Neural crest cell (in vitro differentiated cells): Measurements from ENCODE around the gene POLDIP3. TPM values are rescaled to one million over a fixed set of nuclear protein-coding genes. Genes with fewer than 3 reads are reported as not detected.
"Not testable (repeated sequence)": the region's sequence is repeated elsewhere in the genome, so short reads cannot be mapped to it uniquely, and the experiment has no call there.

Experiments
- DNase-seq: peaks from one replicate; pipeline ENCODE4 v3.0.0; 2021; ENCODE audit warnings: low read depth, mixed read lengths, low spot score
- H3K27ac Mint-ChIP-seq: one replicate; pipeline ENCODE4 v1.8.0; 2021; ENCODE audit warnings: mild to moderate bottlenecking, mixed read lengths; ENCODE audit not compliant: unreplicated experiment
- H3K27me3 Mint-ChIP-seq: 2 replicates; pipeline ENCODE4 v1.8.0; 2021; ENCODE audit warnings: low read depth, mild to moderate bottlenecking, mixed read lengths
- H3K36me3 Mint-ChIP-seq: 2 replicates; pipeline ENCODE4 v1.8.0; 2021; ENCODE audit warnings: low read depth, mild to moderate bottlenecking, mixed read lengths
- H3K4me1 Mint-ChIP-seq: 2 replicates; pipeline ENCODE4 v1.8.0; 2021; ENCODE audit warnings: mixed read lengths
- H3K4me3 Mint-ChIP-seq: one replicate; pipeline ENCODE4 v1.8.0; 2021; ENCODE audit warnings: mild to moderate bottlenecking, mixed read lengths
- H3K9me3 Mint-ChIP-seq: 2 replicates; pipeline ENCODE4 v1.8.0; 2021; ENCODE audit warnings: mixed read lengths
- total RNA-seq: library from RNA; stranded (reverse); gene quantifications from 2 replicates; pipeline ENCODE4 v1.2.1, GENCODE V29; 2021
- TF ChIP-seq, protein P1 (sequence below): fragments of 200-600 bp; sonication (generic); conservative IDR thresholded peaks from 2 replicates; pipeline ENCODE4 v1.5.0; 2021; ENCODE audit warnings: antibody characterized with exemption, mild to moderate bottlenecking

POLDIP3 gene
- total RNA-seq, 1 donor from 2014 or later: 110 TPM

DNA sequence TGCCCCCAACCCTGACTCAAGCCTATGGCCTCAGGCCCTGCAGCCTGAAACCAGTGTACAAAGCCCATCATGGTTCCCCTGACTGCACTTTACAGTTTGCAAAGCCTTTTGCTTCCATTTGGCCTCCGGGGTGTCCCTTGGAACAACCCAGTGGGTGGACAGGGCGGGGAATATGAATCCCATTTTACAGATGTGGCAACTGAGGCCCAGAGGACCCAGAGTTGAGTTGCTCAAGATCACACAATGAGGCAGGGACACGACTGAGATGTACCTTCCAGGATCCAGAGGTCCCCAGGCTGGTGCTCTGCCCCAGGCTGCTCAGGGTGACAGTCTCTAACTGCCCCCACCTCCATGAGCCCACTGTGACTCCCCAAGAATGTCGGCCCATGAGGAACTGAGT is 5.4 kb upstream of the POLDIP3 start:
- peaks cover 21% of the 10 kb centered on the region for H3K4me1 Mint-ChIP-seq
- peaks cover 10% of the 10 kb centered on the region for H3K27me3 Mint-ChIP-seq
- TF ChIP-seq, protein P1, sequence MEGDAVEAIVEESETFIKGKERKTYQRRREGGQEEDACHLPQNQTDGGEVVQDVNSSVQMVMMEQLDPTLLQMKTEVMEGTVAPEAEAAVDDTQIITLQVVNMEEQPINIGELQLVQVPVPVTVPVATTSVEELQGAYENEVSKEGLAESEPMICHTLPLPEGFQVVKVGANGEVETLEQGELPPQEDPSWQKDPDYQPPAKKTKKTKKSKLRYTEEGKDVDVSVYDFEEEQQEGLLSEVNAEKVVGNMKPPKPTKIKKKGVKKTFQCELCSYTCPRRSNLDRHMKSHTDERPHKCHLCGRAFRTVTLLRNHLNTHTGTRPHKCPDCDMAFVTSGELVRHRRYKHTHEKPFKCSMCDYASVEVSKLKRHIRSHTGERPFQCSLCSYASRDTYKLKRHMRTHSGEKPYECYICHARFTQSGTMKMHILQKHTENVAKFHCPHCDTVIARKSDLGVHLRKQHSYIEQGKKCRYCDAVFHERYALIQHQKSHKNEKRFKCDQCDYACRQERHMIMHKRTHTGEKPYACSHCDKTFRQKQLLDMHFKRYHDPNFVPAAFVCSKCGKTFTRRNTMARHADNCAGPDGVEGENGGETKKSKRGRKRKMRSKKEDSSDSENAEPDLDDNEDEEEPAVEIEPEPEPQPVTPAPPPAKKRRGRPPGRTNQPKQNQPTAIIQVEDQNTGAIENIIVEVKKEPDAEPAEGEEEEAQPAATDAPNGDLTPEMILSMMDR: no peak
- H3K36me3 Mint-ChIP-seq: peaks cover 6% of the 10 kb centered on the region
- no peak overlapping the region for H3K4me3 Mint-ChIP-seq
- H3K27ac Mint-ChIP-seq: no peak overlapping the region
- DNase-seq: no peak
- no peaks in the 10 kb centered on the region for H3K9me3 Mint-ChIP-seq

DNA sequence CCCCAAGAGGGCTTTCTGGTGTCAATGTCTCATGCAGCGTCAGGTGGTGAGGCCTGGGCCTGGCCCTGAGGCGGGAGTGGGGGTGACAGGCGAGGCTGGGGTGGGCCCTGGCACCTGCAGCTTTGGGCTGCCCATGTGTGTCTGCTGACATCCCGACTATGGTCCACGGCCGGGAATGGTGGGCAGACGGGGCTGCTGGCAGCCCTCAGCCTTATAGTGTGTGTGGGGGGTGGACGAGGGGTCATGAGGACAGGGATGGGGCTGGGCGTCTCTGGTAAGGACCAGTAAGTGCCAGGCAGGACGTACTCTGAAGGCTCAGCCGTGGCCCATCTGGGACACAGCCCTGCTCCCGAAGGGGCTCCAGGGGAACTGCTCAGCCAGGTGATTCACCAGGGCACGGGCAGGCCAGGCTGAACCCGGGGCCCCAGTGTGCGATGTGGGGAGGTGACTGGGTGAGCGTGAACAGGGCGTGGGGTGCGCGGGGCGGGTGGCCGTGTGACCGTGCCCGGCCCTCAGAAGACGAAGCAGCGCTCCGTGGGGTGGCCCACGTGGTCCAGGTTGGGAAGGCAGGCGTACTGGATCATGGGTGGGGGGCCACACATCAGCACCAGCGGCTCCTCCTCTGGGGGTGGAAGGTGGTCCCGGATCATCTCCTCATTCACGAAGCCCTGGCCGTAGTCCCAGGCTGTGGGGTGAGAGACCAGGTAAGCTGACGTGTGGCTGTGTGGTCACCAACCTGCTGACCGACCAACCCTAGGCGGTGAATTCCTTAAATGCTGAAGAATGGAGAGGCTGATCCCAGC is 4.8 kb upstream of the POLDIP3 start:
- H3K9me3 Mint-ChIP-seq: no peaks in the 10 kb centered on the region
- TF ChIP-seq, protein P1: no peak
- peaks cover 24% of the 10 kb centered on the region for H3K4me1 Mint-ChIP-seq
- H3K36me3 Mint-ChIP-seq: peaks cover 6% of the 10 kb centered on the region
- DNase-seq: no peak
- H3K4me3 Mint-ChIP-seq: no peak overlapping the region
- no peak overlapping the region for H3K27ac Mint-ChIP-seq
- H3K27me3 Mint-ChIP-seq: peaks cover 15% of the 10 kb centered on the region

DNA sequence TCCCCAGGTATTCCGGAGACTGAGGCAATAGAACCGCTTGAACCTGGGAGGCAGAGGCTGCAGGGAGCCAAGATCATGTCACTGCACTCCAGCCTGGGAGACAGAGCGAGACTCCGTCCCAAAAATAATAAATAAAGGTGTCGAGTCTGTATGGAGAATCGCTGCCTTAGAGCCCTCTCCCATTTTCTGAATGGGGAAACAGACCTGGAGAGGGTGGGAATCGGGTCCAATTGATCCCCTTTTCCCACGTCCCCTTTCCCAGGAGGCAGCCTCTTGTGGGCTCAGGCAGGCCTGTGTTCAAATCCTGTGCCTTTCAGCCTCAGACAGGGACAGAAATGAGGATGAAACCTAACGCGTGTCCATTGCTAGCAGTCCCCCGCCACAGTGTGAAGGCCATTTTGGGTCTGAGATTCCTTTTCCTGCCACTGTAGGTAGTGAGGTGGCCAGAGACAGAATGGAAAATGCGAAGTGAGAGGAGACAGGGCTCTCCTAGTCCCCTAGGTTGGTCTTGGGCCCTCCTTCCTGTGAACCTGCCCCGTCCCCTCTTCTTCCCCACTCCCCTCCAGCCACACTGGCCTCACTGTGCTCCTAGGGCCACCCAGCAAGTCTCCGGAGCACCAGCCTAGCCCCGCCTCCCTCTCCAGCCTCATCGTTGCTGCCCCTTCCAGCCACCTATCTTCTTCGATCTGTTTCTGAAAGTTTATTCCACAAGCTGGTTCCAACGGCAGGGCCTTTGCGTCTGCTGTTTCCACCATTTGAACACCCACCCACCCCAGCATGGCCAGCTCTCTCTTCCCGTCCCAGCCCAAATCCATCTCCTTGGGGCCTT is 2.7 kb upstream of the POLDIP3 start:
- no peaks in the 10 kb centered on the region for H3K9me3 Mint-ChIP-seq
- H3K4me3 Mint-ChIP-seq: peak overlapping the region; percentile 46
- DNase-seq: no peak
- H3K36me3 Mint-ChIP-seq: peaks cover 10% of the 10 kb centered on the region
- TF ChIP-seq, protein P1: no peak
- H3K27ac Mint-ChIP-seq: peak overlapping the region; percentile 63
- H3K27me3 Mint-ChIP-seq: peaks cover 15% of the 10 kb centered on the region
- peaks cover 39% of the 10 kb centered on the region for H3K4me1 Mint-ChIP-seq

DNA sequence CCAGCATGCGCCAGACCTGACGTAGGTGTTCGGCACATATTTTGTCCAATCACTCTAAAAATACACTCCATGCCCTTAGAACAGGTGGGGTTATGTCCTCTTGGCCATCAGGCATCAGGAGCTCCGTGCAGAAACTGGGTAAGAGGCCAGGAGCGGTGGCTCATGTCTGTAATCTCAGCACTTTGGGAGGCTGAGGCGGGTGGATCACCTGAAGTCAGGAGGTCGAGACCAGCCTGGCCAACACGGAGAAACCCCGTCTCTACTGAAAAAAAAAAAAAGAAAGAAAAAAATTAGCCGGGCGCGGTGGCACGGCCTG is 1.1 kb upstream of the POLDIP3 start:
- DNase-seq, H3K9me3 Mint-ChIP-seq, H3K36me3 Mint-ChIP-seq, H3K27ac Mint-ChIP-seq: not testable (repeated sequence)
- H3K27me3 Mint-ChIP-seq: peaks cover 11% of the 10 kb centered on the region
- peak overlapping the region; percentile 89 for H3K4me3 Mint-ChIP-seq
- peaks cover 46% of the 10 kb centered on the region for H3K4me1 Mint-ChIP-seq

DNA sequence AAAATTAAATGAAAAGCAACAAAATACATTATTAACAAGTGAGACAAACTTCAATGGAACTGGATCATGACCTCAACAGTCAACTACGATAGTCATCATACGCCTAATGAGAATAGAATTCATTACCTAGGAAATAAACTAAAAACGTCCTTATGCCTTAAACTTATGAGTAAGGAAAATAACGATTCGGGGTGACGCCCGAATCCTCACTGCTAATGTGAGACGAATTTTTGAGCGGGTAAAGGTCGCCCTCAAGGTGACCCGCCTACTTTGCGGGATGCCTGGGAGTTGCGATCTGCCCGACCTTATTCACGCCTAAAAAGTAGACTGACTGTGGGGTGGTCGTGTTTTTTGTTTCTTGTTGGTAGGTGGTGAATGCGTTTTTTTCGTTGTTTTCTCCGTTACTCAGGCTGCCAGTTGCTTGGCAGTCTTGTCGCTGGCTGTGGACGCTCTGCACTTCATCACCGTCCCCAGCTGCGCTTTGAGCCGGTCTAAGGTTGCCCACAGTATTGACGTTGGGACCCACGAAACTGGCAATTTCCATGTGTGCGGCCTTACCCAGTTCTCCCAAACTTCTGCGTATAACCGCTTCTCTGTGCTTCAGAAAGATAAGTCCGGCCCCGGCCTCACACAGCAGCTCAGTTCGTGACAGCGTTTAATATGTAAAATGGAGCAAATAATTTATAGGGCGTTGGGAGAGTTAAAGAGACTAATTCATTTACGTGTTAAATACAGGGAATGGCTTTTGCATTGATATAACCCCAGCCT is 593 bp upstream of the POLDIP3 start:
- TF ChIP-seq, protein P1: no peak
- H3K4me3 Mint-ChIP-seq: peak overlapping the region; percentile 89
- no peaks in the 10 kb centered on the region for H3K9me3 Mint-ChIP-seq
- H3K36me3 Mint-ChIP-seq: peaks cover 7% of the 10 kb centered on the region
- peak; percentile 89 for DNase-seq
- peaks cover 11% of the 10 kb centered on the region for H3K27me3 Mint-ChIP-seq
- peaks cover 49% of the 10 kb centered on the region for H3K4me1 Mint-ChIP-seq
- H3K27ac Mint-ChIP-seq: peak overlapping the region; percentile 100
